Body of pancreas (tissue), 4 donors: ENCODE data around the gene PPP6R3.

Source experiments
- POLR2A ChIP-seq, 3 donors: fragments of 450-650 bp; IDR thresholded peaks; one replicate each; pipeline ENCODE4 v1.6.1; 2016; ENCODE audit warnings: antibody characterized with exemption in 3 of 3, mild to moderate bottlenecking in 2 of 3
- TF ChIP-seq, protein P1 (sequence below), 7 experiments: fragments of 450-650 bp in 4 of 7; fragments of 200-600 bp in 3 of 7; sonication (generic) in 3 of 7; IDR thresholded peaks; one replicate each; pipeline ENCODE4 v1.5.1; 2016 to 2019; ENCODE audit warnings: antibody characterized with exemption in 7 of 7

DNA sequence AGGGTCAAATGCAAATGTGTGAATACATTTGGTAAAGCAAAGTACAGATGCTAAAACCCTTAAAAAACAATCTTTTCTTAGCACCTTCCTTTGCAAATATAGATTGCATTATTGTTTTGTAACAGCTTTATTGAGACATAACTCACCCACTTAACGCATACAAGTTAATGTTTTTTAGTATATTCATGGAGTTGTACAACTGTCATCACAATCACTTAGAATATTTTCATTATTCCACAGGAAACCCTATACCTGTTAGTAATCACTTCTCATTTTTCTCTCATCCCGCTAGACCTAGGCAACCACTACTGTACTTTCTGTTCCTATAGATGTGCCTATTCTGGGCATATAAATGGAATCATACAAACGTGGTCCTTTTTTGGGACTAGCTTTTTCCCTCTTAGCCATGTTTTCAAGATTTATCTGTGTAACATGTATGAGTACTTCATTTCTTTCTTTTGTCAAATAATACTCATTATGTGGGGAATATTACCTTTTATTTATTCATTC lies 34.7 kb downstream of the PPP6R3 start:
- TF ChIP-seq, protein P1, sequence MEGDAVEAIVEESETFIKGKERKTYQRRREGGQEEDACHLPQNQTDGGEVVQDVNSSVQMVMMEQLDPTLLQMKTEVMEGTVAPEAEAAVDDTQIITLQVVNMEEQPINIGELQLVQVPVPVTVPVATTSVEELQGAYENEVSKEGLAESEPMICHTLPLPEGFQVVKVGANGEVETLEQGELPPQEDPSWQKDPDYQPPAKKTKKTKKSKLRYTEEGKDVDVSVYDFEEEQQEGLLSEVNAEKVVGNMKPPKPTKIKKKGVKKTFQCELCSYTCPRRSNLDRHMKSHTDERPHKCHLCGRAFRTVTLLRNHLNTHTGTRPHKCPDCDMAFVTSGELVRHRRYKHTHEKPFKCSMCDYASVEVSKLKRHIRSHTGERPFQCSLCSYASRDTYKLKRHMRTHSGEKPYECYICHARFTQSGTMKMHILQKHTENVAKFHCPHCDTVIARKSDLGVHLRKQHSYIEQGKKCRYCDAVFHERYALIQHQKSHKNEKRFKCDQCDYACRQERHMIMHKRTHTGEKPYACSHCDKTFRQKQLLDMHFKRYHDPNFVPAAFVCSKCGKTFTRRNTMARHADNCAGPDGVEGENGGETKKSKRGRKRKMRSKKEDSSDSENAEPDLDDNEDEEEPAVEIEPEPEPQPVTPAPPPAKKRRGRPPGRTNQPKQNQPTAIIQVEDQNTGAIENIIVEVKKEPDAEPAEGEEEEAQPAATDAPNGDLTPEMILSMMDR (IDR thresholded peaks at IDR 0.05), result no peak
- TF ChIP-seq POLR2A (IDR thresholded peaks at IDR 0.05), result no peak
